HG03378 (cell line): ENCODE data around the gene PPP2R5A.

Source experiments
- ATAC-seq: cut with Tn5 transposase; IDR thresholded peaks from one replicate; pipeline ENCODE4 v1.9.1; 2021; ENCODE audit warnings: mild to moderate bottlenecking, moderate library complexity; ENCODE audit not compliant: unreplicated experiment

PPP2R5A gene

DNA sequence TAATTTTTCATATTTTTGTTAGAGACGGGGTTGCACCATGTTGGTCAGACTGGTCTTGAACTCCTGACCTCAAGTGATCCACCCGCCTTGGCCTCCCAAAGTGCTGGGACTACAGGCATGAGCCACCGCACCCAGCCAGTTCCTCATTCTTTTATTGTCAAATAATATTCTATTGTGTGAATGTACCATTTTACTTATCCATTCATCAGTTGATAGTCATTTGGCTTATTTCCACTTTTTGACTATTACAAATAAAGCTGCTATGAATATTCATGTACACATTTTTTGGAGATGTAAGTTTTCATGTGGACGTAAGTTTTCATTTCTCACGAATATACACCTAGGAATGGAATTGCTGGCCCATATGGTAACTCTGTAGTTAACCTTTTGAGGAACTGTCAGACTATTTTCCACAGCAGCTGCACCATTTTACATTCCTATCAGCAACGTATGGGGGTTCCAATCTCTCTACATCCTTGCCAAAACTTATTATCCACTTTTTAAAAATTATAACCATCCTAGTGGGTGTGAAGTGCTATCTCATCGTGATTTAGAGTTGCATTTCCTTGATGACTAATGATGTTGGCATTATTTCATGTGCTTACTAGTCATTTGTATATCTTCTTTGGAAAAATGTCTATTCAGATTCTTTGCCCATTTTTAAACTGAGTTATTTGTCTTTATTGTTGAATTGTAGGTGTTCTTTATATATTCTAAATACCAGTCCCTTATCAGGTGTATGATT is 116.8 kb downstream of the PPP2R5A start:
- no peak for ATAC-seq

DNA sequence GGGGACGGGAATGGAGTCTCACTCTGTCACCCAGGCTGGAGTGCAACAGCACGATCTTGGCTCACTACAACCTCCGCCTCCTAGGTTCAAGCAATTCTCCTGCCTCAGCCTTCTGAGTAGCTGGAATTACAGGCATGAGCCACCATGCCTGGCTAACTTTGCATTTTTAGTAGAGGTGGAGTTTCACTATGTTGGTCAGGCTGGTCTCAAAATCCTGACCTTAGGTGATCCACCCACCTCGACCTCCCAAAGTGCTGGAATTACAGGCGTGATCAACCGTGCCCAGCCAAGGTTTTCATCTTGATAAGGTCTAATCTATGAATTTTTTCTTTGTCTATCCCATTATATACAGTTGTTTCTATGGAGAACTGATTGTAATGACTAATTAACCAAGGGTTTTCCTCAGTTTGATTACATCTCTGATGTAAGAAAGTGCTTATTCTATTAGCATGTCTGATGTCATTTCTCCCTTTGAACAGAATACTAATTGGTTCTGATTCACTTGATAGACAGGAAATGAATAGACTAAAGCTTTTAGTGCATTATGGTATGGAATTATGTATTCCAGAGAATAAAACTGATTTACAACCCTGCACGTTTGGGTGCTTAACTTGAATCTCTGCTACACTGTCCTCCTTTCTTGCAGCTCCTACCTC is 117.6 kb downstream of the PPP2R5A start:
- no peak for ATAC-seq

GRCh38 chr1:212410231-212410820 is 125.1 kb downstream of the PPP2R5A start:
- ATAC-seq, result no peak
